HG03558 (cell line): ENCODE results near the gene NELFA.
"Not testable (repeated sequence)": the region's sequence is repeated elsewhere in the genome, so short reads cannot be mapped to it uniquely, and the experiment has no call there.

Experiments used
- ATAC-seq: cut with Tn5 transposase; IDR thresholded peaks from one replicate; pipeline ENCODE4 v1.9.1; 2021; ENCODE audit warnings: moderate number of reproducible peaks; ENCODE audit not compliant: unreplicated experiment; ENCODE audit errors: extremely low read depth

NELFA gene

GRCh38 chr4:2041239-2042130, 32.7 kb upstream of the NELFA start:
- ATAC-seq = no peak

GRCh38 chr4:2040391-2041238, 31.8 kb upstream of the NELFA start:
- ATAC-seq = no peak

GRCh38 chr4:2036866-2037265, 28.1 kb upstream of the NELFA start:
- no peak for ATAC-seq

GRCh38 chr4:2036327-2036726, 27.6 kb upstream of the NELFA start:
- ATAC-seq = no peak

GRCh38 chr4:2031161-2031560, 22.4 kb upstream of the NELFA start:
- not testable (repeated sequence) for ATAC-seq

GRCh38 chr4:2027120-2027519, 18.3 kb upstream of the NELFA start:
- not testable (repeated sequence) for ATAC-seq

GRCh38 chr4:2025817-2026216, 17.0 kb upstream of the NELFA start:
- ATAC-seq = no peak

GRCh38 chr4:2024683-2025082, 15.9 kb upstream of the NELFA start:
- ATAC-seq = no peak

GRCh38 chr4:2021358-2022018, 12.7 kb upstream of the NELFA start:
- ATAC-seq = not testable (repeated sequence)

GRCh38 chr4:2015008-2015407, 6.2 kb upstream of the NELFA start:
- no peak for ATAC-seq

- no peak for ATAC-seq
Measured at GRCh38 chr4:2011583-2011982, 2.8 kb upstream of the NELFA start.

- ATAC-seq = no peak
Measured at GRCh38 chr4:2009651-2010233, 968 bp upstream of the NELFA start.

GRCh38 chr4:2008671-2008920, 178 bp downstream of the NELFA start:
- ATAC-seq = no peak

GRCh38 chr4:2007804-2008670, 737 bp downstream of the NELFA start:
- ATAC-seq = no peak

GRCh38 chr4:2006956-2007653, 1.7 kb downstream of the NELFA start:
- ATAC-seq = no peak

- no peak for ATAC-seq
Measured at GRCh38 chr4:2006367-2006766, 2.4 kb downstream of the NELFA start.

GRCh38 chr4:2003361-2003760, 5.4 kb downstream of the NELFA start:
- ATAC-seq = not testable (repeated sequence)

GRCh38 chr4:1999308-1999707, 9.5 kb downstream of the NELFA start:
- ATAC-seq = not testable (repeated sequence)

GRCh38 chr4:1998296-1998695, 10.5 kb downstream of the NELFA start:
- no peak for ATAC-seq
